HG02759 (cell line): ENCODE data around the gene PRKCH.

Source experiments
- ATAC-seq: cut with Tn5 transposase; IDR thresholded peaks from one replicate; pipeline ENCODE4 v1.9.1; 2021; ENCODE audit warnings: mild to moderate bottlenecking, moderate library complexity; ENCODE audit not compliant: unreplicated experiment

PRKCH gene

DNA sequence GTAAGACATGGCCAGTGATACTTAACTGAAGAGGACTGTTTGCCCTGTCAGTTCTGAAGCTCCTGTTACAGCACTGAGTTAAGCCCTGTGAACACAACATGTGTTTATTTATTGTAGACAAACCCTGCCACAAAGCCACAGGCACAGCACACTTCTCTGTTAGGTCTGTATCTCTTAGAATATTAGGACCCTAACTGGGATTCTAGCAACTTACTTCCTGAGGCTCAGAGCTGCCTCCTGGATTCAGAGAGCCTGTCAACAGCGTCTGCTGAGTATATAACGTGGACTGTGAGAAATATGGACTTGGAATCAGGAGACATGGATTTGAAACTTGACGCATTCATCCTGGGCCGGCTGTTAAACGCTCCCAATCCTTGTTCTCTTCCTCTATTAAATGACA, 238.9 kb downstream of the PRKCH start:
- ATAC-seq, result no peak

GRCh38 chr14:61561104-61561503, 239.7 kb downstream of the PRKCH start:
- no peak for ATAC-seq

DNA sequence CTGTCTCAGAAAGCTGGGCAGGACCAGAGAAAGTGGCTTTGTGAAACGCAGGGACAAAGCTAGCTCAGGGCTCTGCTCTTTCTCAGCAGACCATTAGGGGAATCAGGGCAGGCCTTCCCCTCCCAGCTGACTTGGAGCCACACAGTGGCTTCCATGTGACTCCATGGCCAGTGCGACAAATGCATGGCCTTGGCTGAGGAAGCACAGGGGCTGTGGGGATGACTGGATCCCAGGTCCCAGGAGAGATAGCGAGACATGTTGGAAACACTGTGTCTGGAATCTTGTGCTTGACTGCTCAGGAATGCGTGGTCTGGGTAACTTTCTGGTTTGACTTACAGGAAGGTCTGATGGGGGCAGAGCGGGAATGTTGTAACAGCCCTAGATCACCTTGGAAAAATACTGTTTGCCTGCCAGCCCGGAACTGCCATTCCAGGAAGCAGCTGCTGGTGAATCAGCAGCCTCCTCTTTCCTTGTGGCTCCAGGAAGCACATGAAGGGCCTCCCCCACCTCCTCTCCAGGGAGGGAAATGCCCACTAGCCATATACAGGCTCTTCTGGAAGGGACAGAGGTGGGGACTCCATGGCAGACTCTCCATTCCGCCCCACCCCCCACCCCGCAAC, 240.4 kb downstream of the PRKCH start:
- ATAC-seq, result no peak

DNA sequence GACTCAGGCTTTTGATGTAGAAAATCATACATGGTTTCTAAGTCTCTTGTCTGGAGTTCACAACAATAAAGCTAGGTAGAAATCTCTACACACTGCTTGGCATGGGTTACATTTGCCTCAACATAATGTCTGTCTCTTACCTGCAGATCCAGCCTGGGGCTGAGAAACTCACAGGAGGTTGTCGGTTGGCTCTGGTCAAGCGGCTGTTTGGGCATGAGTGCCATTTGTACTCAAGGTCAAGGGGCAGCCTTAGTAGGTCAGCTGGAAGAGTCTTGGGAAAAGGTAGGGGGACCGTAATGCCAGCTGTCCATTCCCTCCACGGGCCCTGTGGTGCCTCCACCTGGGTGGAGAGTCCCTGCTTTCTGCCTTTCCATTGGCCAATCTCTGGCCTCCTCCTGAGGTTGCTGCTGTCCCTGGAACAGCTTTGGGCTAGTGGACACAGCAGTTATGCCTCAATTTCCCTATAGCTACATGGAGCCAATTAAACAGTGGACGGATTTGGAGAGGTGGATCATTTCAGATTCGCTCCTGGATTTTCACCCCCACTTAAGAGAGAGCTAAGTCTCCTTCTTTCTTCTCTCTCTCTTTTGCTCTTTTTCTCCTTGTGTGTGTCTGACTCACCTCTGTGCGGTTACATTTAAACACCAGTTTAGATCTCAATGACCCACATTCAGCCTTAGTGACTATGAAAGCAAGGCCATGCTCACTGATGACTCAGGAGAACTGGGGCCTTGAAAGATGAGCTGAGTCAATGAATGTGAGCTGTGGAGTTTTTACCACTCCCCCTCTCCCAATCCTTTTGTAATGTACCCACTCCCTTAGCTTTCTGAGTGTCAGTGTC, 241.2 kb downstream of the PRKCH start:
- ATAC-seq, result no peak

GRCh38 chr14:61563162-61563511, 241.8 kb downstream of the PRKCH start:
- no peak for ATAC-seq

- no peak for ATAC-seq
Measured at GRCh38 chr14:61563880-61564617, 242.7 kb downstream of the PRKCH start.

- ATAC-seq, result no peak
Measured at GRCh38 chr14:61564618-61565091, 243.3 kb downstream of the PRKCH start.

- ATAC-seq, result no peak
Measured at GRCh38 chr14:61565181-61565580, 243.8 kb downstream of the PRKCH start.

- no peak for ATAC-seq
Measured at GRCh38 chr14:61565836-61566536, 244.6 kb downstream of the PRKCH start.

DNA sequence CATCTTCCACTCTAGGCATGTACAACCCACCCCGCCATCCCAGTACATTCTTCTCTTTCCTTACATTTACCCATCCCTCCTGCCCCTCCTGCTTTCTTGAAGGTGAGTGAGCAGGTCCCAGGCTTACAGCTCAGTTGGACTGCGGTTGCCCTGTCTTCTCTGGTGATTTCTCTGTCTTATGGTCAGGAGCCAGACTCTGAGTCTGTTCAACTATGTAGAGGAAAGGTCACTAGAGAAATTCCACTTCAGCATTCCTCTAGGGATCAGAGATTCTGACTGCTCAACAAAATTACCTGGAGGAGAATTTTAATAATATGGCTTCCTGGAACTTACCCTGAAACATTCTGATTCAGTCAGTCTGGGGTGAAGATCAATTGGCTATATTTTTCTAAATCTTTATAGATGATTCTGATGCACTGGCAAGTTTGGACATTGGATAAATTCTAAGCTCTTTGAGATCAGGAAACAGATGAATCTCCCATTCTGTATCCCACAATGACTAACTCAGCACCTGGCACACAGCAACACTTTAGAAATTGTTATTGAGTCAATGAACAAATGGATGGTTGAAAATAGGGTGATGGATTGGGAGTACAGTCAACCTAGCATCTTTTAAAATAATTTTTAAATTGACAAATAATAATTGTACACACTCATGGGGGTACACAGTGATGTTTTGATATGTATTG, 245.3 kb downstream of the PRKCH start:
- ATAC-seq, result no peak

GRCh38 chr14:61567838-61568571, 246.6 kb downstream of the PRKCH start:
- ATAC-seq, result peak; percentile 8

GRCh38 chr14:61568572-61569011, 247.2 kb downstream of the PRKCH start:
- peak; percentile 90 for ATAC-seq

DNA sequence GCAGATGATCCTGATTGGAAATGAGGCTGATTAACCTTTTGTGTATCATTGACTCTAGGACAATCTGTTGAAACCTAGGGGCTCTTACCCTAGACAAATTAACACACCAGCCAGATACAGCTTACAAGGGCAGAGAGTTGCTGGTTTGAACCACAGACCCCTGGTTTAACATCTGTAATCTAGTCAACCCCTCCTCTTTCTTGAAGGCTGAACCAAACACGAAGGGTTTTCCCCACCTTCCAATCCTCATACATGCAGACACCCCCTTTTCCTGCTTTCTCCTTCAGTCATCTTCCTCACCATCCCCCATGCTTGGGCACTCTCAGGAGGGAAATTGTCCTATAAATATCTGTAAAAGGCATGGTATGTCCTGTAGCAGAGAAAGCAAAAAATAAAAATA, 247.9 kb downstream of the PRKCH start:
- ATAC-seq, result no peak

- no peak for ATAC-seq
Measured at GRCh38 chr14:61569812-61570548, 248.6 kb downstream of the PRKCH start.

- ATAC-seq, result no peak
Measured at GRCh38 chr14:61570549-61571290, 249.3 kb downstream of the PRKCH start.

GRCh38 chr14:61571917-61572316, 250.5 kb downstream of the PRKCH start:
- no peak for ATAC-seq

- no peak for ATAC-seq
Measured at GRCh38 chr14:61573321-61573720, 251.9 kb downstream of the PRKCH start.

DNA sequence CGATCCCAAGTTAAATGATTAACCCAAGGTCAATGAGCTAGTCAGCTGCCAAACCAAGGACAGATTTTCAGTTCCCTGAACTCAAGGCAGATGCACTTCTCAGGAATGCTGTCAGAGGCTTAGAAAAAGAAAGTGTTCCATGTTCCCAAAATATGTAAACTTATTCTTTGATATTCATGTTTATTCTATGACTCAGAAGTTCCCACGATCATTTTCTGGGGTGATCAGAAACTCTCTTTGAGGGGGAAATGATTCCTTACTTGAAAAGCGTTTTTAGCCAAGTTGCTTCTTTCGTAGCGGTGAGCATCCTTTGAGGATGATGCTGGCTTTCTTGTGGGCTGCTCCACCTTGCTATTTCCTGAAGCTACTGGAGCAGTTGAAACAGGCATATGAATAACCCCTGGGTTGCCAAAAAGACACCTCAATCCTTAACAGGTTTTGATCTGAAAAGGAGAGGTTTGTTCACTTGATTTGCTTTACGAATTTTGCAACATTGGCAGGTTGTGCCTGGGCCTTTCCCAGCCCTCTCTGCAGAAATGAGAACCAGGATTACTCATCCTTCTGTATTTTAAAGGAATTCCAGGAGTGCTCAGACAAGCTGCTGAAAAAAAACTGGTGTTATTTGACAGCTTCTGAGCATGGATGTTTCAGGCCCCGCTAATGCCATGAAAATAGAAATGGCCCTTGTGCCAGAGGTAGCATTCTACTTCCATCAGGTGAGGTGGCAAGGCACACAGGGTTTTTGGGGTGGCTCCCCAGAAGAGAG, 252.6 kb downstream of the PRKCH start:
- ATAC-seq, result no peak
